ENCODE data around the gene RABGGTA. TPM values are rescaled to one million over a fixed set of nuclear protein-coding genes. Genes with fewer than 3 reads are reported as not detected.

Gene RABGGTA
- total and polyA plus RNA-seq, 10 of the 15 experiments (the other 5 are each of a cell fraction or from before 2014, with no cell fraction given) = 19.1 to 75.6 (median 46.9) TPM

DNA sequence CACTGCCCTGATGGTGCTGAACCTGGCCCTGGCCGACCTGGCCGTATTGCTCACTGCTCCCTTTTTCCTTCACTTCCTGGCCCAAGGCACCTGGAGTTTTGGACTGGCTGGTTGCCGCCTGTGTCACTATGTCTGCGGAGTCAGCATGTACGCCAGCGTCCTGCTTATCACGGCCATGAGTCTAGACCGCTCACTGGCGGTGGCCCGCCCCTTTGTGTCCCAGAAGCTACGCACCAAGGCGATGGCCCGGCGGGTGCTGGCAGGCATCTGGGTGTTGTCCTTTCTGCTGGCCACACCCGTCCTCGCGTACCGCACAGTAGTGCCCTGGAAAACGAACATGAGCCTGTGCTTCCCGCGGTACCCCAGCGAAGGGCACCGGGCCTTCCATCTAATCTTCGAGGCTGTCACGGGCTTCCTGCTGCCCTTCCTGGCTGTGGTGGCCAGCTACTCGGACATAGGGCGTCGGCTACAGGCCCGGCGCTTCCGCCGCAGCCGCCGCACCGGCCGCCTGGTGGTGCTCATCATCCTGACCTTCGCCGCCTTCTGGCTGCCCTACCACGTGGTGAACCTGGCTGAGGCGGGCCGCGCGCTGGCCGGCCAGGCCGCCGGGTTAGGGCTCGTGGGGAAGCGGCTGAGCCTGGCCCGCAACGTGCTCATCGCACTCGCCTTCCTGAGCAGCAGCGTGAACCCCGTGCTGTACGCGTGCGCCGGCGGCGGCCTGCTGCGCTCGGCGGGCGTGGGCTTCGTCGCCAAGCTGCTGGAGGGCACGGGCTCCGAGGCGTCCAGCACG lies 44.6 kb upstream of the RABGGTA start:
- FAIRE-seq = no peak
- 97% methylated on average over 68 of the region's 70 CpGs for WGBS (ENCODE audit: insufficient coverage, insufficient replicate concordance, low lambda C conversion rate, missing lambda C conversion rate)
- in situ Hi-C loops (cut with MboI) (no loop called here), intact Hi-C loops (cut with micrococcal nuclease; ENCODE audit: unreplicated experiment) (no loop called here)
- Histone ChIP-seq H3K36me3 (ENCODE audit: control insufficient read depth in 2 of 2, insufficient read depth in 2 of 2, low read length in 1 of 2) (no peaks in the 10 kb centered on the region), H2AFZ (ENCODE audit: control insufficient read depth, low read depth, low read length) (no peak overlapping the region), H3K27ac (ENCODE audit: control insufficient read depth, insufficient read depth) (no peak overlapping the region), H3K9me3 (replicated peaks; ENCODE audit: control insufficient read depth, insufficient read depth, low read length) (no peaks in the 10 kb centered on the region), H3K4me3 (no peak overlapping the region), H3K9ac (ENCODE audit: control insufficient read depth, insufficient read depth, low read length) (no peak overlapping the region), H3K79me2 (ENCODE audit: control insufficient read depth, insufficient read depth, low read length) (no peaks in the 10 kb centered on the region), H3K27me3 (replicated peaks in 1 of 2; ENCODE audit: control insufficient read depth in 2 of 2, insufficient read depth in 2 of 2, low read length in 1 of 2) (no peaks in the 10 kb centered on the region), H4K20me1 (ENCODE audit: control insufficient read depth, insufficient read depth) (no peaks in the 10 kb centered on the region; the same call in 1 of the 2 replicates), H3K4me2 (ENCODE audit: control insufficient read depth, insufficient read depth) (no peak overlapping the region), H3K4me1 (ENCODE audit: control insufficient read depth, insufficient read depth, low read length) (peaks cover 19% of the 10 kb centered on the region)
- BruUV-seq (replicated peaks) = no TSS peak
- ChIA-PET CTCF (interaction anchor here (0.9 kb wide), 1 partner anchor 126 kb away, joined by 3 read pairs; no protein-coding TSS in a partner anchor), RAD21 (ENCODE audit: unreplicated experiment) (no interaction called here), POLR2A (no interaction called here), SMC1A (ENCODE audit: uncharacterized antibody, unreplicated experiment) (no interaction called here)
- DNase-seq (ENCODE audit: low read depth, low spot score) = no peak
- no peak for ATAC-seq
- TF ChIP-seq, protein P1, sequence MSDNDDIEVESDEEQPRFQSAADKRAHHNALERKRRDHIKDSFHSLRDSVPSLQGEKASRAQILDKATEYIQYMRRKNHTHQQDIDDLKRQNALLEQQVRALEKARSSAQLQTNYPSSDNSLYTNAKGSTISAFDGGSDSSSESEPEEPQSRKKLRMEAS (IDR thresholded peaks at IDR 0.05; ENCODE audit: low read depth, low read length) = no peak
- TF ChIP-seq, protein P2, sequence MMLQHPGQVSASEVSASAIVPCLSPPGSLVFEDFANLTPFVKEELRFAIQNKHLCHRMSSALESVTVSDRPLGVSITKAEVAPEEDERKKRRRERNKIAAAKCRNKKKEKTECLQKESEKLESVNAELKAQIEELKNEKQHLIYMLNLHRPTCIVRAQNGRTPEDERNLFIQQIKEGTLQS (IDR thresholded peaks at IDR 0.05; ENCODE audit: borderline replicate concordance, extremely low read depth, low read depth, low read length) = no peak
- 0 out of 2 replicates have a peak, but pooled peaks have one; percentile 9 for TF ChIP-seq POLR2A (IDR thresholded peaks at IDR 0.05; ENCODE audit: low read depth, low read length)
- no peak for TF ChIP-seq EP300 (IDR thresholded peaks at IDR 0.05; ENCODE audit: borderline replicate concordance in 1 of 2, control insufficient read depth in 1 of 2, low read depth in 2 of 2, low read length in 2 of 2)
- TF ChIP-seq HDAC6 (IDR thresholded peaks at IDR 0.05; ENCODE audit: unreplicated experiment) = no peak
- TF ChIP-seq CHD2 (IDR thresholded peaks at IDR 0.05; ENCODE audit: borderline replicate concordance, low read depth, low read length) = no peak
- no peak for TF ChIP-seq CHD1 (IDR thresholded peaks at IDR 0.05; ENCODE audit: low read depth, low read length)

Measured in GM12878 (cell line).